Tibial artery (tissue), 4 donors: ENCODE results near the gene PPFIA2.

Source experiments
- DNase-seq, 2 donors: peaks; one replicate each; pipeline ENCODE4 v3.0.0-alpha.2; 2019
- H3K27ac ChIP-seq, 2 donors: fragments of 200-600 bp; sonication (generic) in 1 of 2; 1 replicate in 1 of 2; 2 replicates in 1 of 2; pipeline ENCODE4 v1.5.1; 2018 to 2019; ENCODE audit warnings: mild to moderate bottlenecking in 1 of 2
- H3K27me3 ChIP-seq, 2 donors: fragments of 200-600 bp; sonication (generic) in 1 of 2; one replicate each; pipeline versions ENCODE4 v1.5.1 to v1.6.0; 2016 to 2019
- H3K36me3 ChIP-seq, 3 donors: fragments of 200-600 bp; sonication (generic) in 2 of 3; one replicate each; pipeline ENCODE4 v1.5.1; 2016 to 2019; ENCODE audit warnings: mild to moderate bottlenecking in 2 of 3
- H3K4me1 ChIP-seq, 4 donors: fragments of 200-600 bp; sonication (generic) in 2 of 4; 1 replicate in 3 of 4; 2 replicates in 1 of 4; pipeline ENCODE4 v1.5.1; 2016 to 2019
- H3K4me3 ChIP-seq, 2 donors: fragments of 200-600 bp; sonication (generic) in 1 of 2; 1 replicate in 1 of 2; 2 replicates in 1 of 2; pipeline ENCODE4 v1.5.1; 2018 to 2019; ENCODE audit warnings: mild to moderate bottlenecking in 2 of 2
- H3K9me3 ChIP-seq, 3 donors: fragments of 200-600 bp; sonication (generic) in 1 of 3; one replicate each; pipeline ENCODE4 v1.5.1; 2016 to 2019
- CTCF ChIP-seq, 2 experiments: fragments of 200-600 bp in 1 of 2; fragments of 450-650 bp in 1 of 2; IDR thresholded peaks; one replicate each; pipeline ENCODE4 v1.5.1; 2017 to 2019; ENCODE audit warnings: antibody characterized with exemption in 2 of 2, mild to moderate bottlenecking in 1 of 2, moderate library complexity in 1 of 2
- intact Hi-C: fragments of 100-400 bp; cut with DNase I; formaldehyde crosslinking; loops from one replicate; pipeline ENCODE4 v1.15.0; 2023; ENCODE audit warnings: low total_unique reads

The PPFIA2 gene

GRCh38 chr12:81340910-81341309, 418.2 kb downstream of the PPFIA2 start:
- peaks cover 0 to 21% (median 6%) of the 10 kb centered on the region in 3 donors for H3K36me3 ChIP-seq
- intact Hi-C loops = no loop called here
- H3K27me3 ChIP-seq = no peaks in the 10 kb centered on the region
- no peaks in the 10 kb centered on the region for H3K4me1 ChIP-seq
- no peak overlapping the region for H3K4me3 ChIP-seq
- TF ChIP-seq CTCF (IDR thresholded peaks at IDR 0.05) = no peak
- no peak for DNase-seq
- H3K27ac ChIP-seq = no peak overlapping the region
- H3K9me3 ChIP-seq = no peaks in the 10 kb centered on the region

GRCh38 chr12:81339071-81339470, 420.1 kb downstream of the PPFIA2 start:
- no peak for DNase-seq
- H3K36me3 ChIP-seq = peaks cover 0 to 21% (median 6%) of the 10 kb centered on the region in 3 donors
- no peaks in the 10 kb centered on the region for H3K4me1 ChIP-seq
- H3K27ac ChIP-seq = no peak overlapping the region
- H3K4me3 ChIP-seq = no peak overlapping the region
- no peaks in the 10 kb centered on the region for H3K9me3 ChIP-seq
- TF ChIP-seq CTCF (IDR thresholded peaks at IDR 0.05) = no peak
- intact Hi-C loops = no loop called here
- no peaks in the 10 kb centered on the region for H3K27me3 ChIP-seq

- no peaks in the 10 kb centered on the region for H3K4me1 ChIP-seq
- no peak overlapping the region for H3K4me3 ChIP-seq
- DNase-seq = no peak
- no peaks in the 10 kb centered on the region for H3K9me3 ChIP-seq
- H3K27ac ChIP-seq = no peak overlapping the region
- H3K27me3 ChIP-seq = no peaks in the 10 kb centered on the region
- peaks cover 0 to 21% (median 6%) of the 10 kb centered on the region in 3 donors for H3K36me3 ChIP-seq
- intact Hi-C loops = no loop called here
- TF ChIP-seq CTCF (IDR thresholded peaks at IDR 0.05) = no peak
These were observed 421.3 kb downstream of the PPFIA2 start for GRCh38 chr12:81337886-81338285.

- H3K4me3 ChIP-seq = no peak overlapping the region
- peaks cover 0 to 3% (median 0%) of the 10 kb centered on the region in 3 donors for H3K36me3 ChIP-seq
- no peak overlapping the region for H3K27ac ChIP-seq
- H3K4me1 ChIP-seq = no peaks in the 10 kb centered on the region
- H3K27me3 ChIP-seq = no peaks in the 10 kb centered on the region
- no peak for TF ChIP-seq CTCF (IDR thresholded peaks at IDR 0.05)
- no peaks in the 10 kb centered on the region for H3K9me3 ChIP-seq
- intact Hi-C loops = no loop called here
- no peak for DNase-seq
These were observed 425.3 kb downstream of the PPFIA2 start for GRCh38 chr12:81333812-81334211.

- intact Hi-C loops = no loop called here
- no peak for DNase-seq
- Histone ChIP-seq H3K27me3 (no peaks in the 10 kb centered on the region), H3K27ac (no peak overlapping the region), H3K36me3 (no peaks in the 10 kb centered on the region), H3K4me1 (no peaks in the 10 kb centered on the region), H3K4me3 (no peak overlapping the region), H3K9me3 (no peaks in the 10 kb centered on the region)
- TF ChIP-seq CTCF (IDR thresholded peaks at IDR 0.05) = no peak
These were observed 427.1 kb downstream of the PPFIA2 start for GRCh38 chr12:81332054-81332453.

GRCh38 chr12:81330480-81330879, 428.7 kb downstream of the PPFIA2 start:
- Histone ChIP-seq H3K4me1 (no peaks in the 10 kb centered on the region), H3K27ac (no peak overlapping the region), H3K4me3 (no peak overlapping the region), H3K9me3 (no peaks in the 10 kb centered on the region), H3K27me3 (no peaks in the 10 kb centered on the region), H3K36me3 (no peaks in the 10 kb centered on the region)
- intact Hi-C loops = no loop called here
- TF ChIP-seq CTCF (IDR thresholded peaks at IDR 0.05) = no peak
- DNase-seq = no peak
